ENCODE data around the gene STAM. TPM values are rescaled to one million over a fixed set of nuclear protein-coding genes. Genes with fewer than 3 reads are reported as not detected.
A peak's percentile ranks its signal among the peaks of the same experiment; 100 is the strongest.

STAM gene
- total and polyA plus RNA-seq, 9 of the 15 experiments (the other 6 are each of a cell fraction or from before 2014, with no cell fraction given): 13.8 to 33.5 (median 26.4) TPM

GRCh38 chr10:17673471-17674061, 29.6 kb downstream of the STAM start (continued):
- no peak for TF ChIP-seq ARID3A (IDR thresholded peaks at IDR 0.05; ENCODE audit: borderline replicate concordance, low read depth, low read length)
- no peak for TF ChIP-seq CBX5 (IDR thresholded peaks at IDR 0.05; ENCODE audit: borderline replicate concordance, low read depth)
- peak; percentile 48; the same call in 1 of the 2 replicates for TF ChIP-seq C11orf30 (IDR thresholded peaks at IDR 0.05; ENCODE audit: low read depth)
- TF ChIP-seq ZNF316 (IDR thresholded peaks at IDR 0.05): no peak
- TF ChIP-seq SFPQ (IDR thresholded peaks at IDR 0.05; ENCODE audit: low read depth, low read length): no peak
- TF ChIP-seq ZBTB9 (CRISPR knock-in tag; IDR thresholded peaks at IDR 0.05): no peak
- TF ChIP-seq HNRNPUL1 (IDR thresholded peaks at IDR 0.05; ENCODE audit: low read length): no peak
- TF ChIP-seq NR0B1 (IDR thresholded peaks at IDR 0.05; ENCODE audit: partially characterized antibody): no peak
- TF ChIP-seq SRSF9 (IDR thresholded peaks at IDR 0.05; ENCODE audit: borderline replicate concordance, low read depth, low read length): no peak
- TF ChIP-seq KDM5B (IDR thresholded peaks at IDR 0.05; ENCODE audit: insufficient replicate concordance, low read depth, low read length): no peak
- TF ChIP-seq HDAC3 (IDR thresholded peaks at IDR 0.05; ENCODE audit: borderline replicate concordance, partially characterized antibody): no peak
- TF ChIP-seq ZNF583 (CRISPR knock-in tag; IDR thresholded peaks at IDR 0.05): no peak
- TF ChIP-seq TCFL5 (CRISPR knock-in tag; conservative IDR thresholded peaks at IDR 0.05): no peak
- TF ChIP-seq SMARCA4 (IDR thresholded peaks at IDR 0.05): peak; percentile 57; the same call in 1 of the 2 replicates
- no peak for TF ChIP-seq SRSF7 (optimal IDR thresholded peaks at IDR 0.05; ENCODE audit: low read depth, low read length)
- no peak for TF ChIP-seq ATF4 (CRISPR knock-in tag; IDR thresholded peaks at IDR 0.05)
- TF ChIP-seq DEAF1 (CRISPR knock-in tag; IDR thresholded peaks at IDR 0.05): no peak
- TF ChIP-seq ZBTB12 (CRISPR knock-in tag; IDR thresholded peaks at IDR 0.05): no peak
